HG03103 (cell line): ENCODE measurements around the gene TOGARAM2.

Experiments
- ATAC-seq: cut with Tn5 transposase; IDR thresholded peaks from one replicate; pipeline ENCODE4 v1.9.1; 2021; ENCODE audit warnings: low read depth; ENCODE audit not compliant: unreplicated experiment

The TOGARAM2 gene

GRCh38 chr2:28997237-28997846 is 16.2 kb downstream of the TOGARAM2 start:
- no peak for ATAC-seq

DNA sequence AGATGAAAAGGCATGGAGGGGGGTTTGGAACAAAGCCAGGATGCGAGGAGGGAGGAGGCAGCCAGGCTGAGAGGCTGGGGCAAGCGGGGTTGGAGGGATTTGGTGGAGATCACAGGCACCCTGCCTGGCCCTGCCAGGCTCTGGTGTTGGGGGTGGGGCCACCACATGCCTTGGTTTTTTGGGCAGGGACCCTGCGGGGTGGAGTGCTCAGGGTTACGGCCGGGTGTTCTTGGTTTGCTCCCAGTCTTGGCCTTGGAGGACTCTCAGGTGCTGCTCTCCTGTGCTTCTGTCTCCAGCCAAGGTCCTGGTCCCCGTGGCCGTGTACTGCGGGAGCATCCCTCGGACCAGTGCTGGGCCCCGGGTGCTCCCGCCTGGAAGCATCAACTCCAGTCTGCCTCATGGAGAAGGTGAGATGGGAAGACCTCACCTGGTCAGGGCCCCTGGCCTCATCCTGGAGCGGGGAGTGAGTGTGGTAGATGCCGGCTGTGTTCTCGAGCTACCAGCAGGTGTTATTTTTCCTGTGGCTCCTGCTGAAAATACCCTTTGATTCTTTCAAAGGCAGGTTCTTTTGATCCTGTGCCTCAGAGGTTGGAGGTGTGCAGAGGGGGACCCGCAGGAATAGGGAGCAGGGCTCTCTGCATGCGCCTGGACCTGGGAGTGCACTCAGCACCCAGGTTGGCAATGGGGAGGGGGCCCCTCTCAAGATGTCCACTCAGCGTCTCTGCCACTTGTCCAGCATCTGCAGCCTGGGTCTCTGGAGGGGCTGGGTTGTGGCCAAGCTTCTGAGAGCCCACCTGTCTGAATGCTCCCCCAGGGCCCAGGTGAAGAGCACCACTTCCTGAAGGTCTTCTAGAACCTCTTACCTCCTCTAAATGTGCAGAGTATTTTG is 17.0 kb downstream of the TOGARAM2 start:
- ATAC-seq, result no peak

GRCh38 chr2:29000481-29000880 is 19.4 kb downstream of the TOGARAM2 start:
- ATAC-seq, result peak; percentile 95

GRCh38 chr2:29000956-29001355 is 19.9 kb downstream of the TOGARAM2 start:
- no peak for ATAC-seq

DNA sequence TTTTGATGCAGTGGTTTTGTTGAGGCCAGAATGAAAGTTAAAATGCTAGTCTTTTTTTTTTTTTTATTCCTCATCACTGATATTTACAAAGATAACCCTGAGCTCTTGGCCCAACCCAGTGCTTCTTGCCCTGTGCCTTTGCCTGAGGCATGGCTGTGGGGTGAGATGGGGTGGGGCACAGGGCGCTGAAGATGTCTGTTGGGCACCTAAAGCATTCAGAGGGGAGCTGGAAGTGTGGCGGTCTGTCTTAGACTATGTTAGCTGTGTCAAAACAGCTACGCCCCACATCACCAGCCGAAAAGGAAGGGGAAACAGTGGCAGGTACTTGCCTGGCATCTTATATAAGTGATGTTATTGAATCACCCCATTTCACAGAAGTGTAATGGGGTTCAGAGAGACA is 20.7 kb downstream of the TOGARAM2 start:
- ATAC-seq, result no peak

DNA sequence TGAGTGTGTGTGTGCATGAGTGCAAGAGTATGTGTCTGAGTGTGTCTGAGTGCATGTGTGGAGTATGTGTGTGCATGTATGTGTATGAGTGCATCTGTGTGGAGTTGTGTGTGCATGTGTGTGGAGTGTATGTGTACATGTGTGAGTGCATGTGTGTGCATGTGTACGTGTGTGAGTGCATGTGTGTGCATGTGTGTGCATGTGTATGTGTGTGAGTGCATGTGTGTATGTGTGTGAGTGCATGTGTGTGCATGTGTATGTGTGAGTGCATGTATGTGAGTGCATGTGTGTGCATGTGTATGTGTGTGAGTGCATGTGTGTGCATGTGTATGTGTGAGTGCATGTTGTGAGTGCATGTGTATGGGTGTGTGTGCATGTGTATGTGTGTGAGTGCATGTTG is 23.7 kb downstream of the TOGARAM2 start:
- no peak for ATAC-seq

DNA sequence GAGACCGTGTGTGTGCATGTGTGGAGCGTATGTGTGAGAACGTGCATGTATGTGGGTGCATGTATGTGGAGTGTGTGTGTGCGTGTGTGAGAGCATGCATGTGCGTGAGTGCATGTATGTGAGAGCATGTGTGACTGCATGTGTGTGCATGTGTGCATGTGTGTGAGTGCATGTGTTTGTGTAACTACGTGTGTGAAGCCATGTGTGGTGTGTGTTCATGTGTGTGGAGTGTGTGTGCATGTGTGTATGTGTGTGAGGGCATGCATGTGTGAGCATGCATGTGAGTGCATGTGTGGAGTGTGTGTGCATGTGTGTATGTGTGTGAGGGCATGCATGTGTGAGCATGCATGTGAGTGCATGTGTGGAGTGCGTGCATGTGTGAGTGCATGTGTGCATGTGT is 24.2 kb downstream of the TOGARAM2 start:
- ATAC-seq, result no peak

DNA sequence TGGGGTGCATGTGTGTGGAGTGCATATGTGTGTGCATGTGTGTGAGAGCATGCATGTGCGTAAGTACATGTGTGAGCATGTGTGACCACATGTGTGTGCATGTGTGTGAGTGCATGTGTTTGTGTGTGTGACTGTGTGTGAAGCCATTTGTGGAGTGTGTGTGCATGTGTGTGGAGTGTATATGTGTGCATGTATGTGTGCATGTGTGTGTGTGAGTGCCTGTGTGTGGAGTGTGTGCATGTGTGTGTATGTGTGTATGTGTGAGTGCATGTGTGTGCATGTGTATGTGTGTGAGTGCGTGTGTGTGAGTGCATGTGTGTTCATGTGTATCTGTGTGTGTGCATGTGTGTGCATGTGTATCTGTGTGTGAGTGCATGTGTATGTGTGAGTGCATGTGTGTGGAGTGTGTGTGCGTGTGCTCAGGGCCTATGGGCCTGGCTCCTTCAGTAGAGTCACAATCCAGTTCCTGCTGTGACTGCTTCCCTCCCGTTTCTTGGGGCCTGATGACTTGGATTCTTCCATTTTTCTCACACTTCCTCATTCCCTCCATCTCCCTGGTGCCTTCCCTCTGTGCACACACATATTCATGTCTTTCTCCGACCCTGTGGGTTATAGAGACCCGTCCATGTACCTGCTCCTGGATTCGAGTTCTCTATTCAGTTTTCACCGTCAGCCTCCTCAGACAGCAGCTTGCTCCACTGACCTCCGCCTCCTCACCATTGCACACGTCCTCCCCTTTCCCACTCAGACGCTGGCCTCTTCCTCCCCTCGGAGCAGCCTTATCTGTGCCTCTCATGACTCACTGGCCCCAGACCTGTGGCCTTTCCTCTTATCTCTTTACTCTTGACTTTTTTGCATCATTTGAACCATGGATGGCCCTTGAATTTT is 25.2 kb downstream of the TOGARAM2 start:
- no peak for ATAC-seq

DNA sequence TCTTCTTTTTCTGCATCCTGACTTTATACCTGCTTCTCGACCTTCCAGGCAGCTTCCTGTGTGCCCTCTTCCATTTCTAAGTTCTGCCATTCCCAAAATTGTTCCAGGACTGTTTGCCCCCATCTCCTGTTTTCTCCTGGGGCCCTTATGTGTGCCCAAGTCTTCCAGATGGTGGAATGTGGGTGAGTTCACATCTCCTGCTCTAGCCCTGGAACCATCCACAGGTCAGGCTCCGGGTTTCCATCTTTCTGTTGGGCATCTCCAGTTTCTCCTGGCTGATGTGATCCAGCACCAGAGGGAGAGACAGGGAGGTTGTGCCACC is 25.8 kb downstream of the TOGARAM2 start:
- ATAC-seq, result no peak

- ATAC-seq, result no peak
These were observed 28.2 kb downstream of the TOGARAM2 start for GRCh38 chr2:29009270-29009669.

DNA sequence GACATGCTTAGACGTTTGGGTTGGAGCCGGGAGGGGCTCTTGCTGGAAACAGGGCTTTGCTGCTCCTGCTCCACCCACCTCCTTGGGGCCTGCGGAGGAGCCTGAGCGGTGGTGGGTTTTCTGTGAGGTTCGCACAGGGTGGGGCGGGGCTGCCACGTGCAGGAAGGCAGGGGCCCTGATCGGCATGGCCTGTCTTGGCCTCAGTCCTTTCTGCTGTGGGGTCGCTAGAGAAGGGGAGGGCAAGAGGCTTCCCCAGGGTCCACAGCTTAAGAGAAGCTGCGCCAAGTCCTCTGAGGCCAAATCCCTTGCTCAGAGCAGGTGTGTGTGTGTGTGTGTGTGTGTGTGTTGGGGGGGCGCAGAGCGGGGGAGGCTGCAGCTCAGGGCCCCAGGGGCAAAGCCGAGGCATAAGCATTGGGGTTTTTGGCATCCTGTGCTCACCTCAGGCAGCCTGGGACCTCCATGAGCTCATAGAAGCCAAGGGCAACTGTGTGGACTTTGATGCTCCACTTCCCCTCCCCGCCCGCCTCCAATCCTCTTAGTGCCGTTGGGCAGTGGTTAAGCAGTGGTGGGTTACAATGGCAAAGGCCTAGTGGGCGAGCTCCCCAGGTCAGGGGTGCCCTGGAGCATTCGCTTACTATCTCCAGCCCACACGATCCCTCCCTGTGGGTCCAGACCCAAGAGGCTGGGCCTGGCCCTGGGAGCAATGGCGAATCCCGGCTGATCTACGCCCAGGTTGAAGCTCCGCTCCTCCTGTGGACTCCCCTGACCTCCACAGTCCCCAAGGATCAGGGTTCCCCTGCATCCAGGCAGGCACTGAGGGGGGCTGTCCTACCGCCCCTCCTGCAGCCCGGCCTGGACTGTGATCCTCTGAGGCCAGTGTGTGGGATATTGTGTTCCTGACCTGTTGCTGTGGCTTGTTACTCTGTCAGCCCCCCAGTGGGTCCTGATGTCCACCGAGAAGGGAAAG is 28.9 kb downstream of the TOGARAM2 start:
- no peak for ATAC-seq

- ATAC-seq, result no peak
These were observed 29.8 kb downstream of the TOGARAM2 start for GRCh38 chr2:29010946-29011345.

GRCh38 chr2:29011418-29012060 is 30.4 kb downstream of the TOGARAM2 start:
- no peak for ATAC-seq

GRCh38 chr2:29012211-29012681 is 31.1 kb downstream of the TOGARAM2 start:
- ATAC-seq, result no peak

- ATAC-seq, result no peak
These were observed 32.1 kb downstream of the TOGARAM2 start for GRCh38 chr2:29013057-29013780.

DNA sequence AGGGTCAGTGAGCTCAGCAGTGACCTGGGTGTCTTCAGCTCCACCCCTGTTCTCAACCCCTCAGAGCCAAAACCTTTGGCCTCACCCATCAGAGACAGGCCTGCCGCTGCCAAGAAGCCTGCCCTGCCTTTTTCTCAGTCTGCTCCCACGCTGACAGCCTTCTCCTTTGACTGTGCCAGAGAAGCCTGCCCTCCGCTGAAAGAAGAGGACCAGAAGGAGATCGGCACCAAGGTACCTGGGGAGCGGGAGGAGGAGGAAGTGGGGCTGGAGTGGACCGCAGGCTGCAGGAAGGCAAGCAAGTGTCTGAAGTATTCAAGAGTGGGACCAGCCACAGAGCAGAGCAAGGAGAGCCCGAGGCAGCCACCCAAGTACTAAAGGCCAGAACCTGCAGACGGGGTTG is 33.2 kb downstream of the TOGARAM2 start:
- no peak for ATAC-seq

DNA sequence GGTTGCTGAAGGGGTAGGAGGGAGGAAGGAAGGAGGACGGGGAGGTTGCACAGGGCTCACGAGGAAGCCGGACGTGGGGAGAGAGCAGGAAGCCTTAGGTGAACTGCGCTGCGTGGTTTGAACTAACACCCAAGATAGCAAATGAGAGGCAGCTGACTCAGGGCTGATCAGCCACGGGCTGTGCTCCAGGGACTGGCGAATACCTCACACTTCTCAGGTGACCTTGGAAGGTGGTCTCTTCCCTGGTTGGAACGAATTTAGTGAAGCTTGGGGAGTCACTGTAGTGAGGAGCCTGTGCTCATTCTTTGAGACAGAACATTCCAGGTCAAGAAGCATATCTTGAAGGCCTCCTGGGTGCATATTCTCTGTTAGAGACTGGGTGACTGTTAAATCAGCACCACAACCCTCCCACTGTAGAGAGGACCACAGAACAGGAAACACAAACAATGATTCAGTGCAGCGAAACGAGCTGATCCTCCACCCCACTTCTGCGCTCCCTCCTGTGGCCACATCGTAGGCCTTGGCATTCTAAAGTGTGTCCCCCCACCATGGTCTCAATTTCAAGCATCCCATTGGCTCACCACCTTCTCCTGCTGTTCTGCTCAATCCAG is 33.8 kb downstream of the TOGARAM2 start:
- ATAC-seq, result peak; percentile 40

DNA sequence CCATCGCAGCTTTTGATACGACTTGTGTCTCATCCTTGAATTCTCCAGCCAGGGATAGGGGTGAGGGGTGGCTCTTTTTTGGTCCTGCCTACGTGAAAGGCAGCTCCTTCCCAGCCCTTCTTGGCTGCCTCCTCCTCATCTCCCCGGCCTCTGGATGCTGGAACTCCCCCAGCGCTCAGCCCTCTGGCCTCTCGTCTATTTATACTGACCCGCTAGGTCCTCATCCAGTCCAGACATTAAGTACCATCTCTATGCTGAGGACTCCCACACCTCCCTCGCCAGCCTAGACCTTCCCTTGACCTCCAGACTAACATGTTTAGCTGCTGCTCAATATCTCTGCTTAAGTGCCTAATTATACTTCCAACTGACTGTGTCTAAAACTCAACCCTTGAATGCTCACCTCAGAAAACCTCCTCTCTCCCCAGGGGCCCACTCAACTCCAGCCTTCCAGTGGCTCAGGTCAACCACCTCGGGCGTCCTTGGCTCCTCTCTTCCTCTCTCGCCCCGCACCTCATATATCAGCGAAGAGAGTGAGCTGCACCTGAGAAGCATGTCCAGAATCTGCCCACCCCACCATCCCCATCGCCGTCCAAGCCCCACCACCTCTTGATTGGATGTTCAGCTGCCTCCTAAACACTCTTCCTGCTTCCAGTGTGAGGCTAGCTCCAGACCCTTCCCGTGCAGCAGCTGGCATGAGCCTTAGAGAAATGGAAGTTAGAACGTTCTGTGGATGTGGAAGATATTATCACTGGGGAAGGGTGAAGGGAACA is 34.8 kb downstream of the TOGARAM2 start:
- no peak for ATAC-seq
